ENCODE measurements around the gene DOK6. TPM values are rescaled to one million over a fixed set of nuclear protein-coding genes. Genes with fewer than 3 reads are reported as not detected.

The DOK6 gene
- total RNA-seq, 1 experiment from 2014 or later: not detected

GRCh38 chr18:69705987-69706386 is 305.3 kb downstream of the DOK6 start:
- no peaks in the 10 kb centered on the region for H3K27me3 ChIP-seq (replicated peaks)
- H3K36me3 ChIP-seq: no peaks in the 10 kb centered on the region
- DNase-seq (ENCODE audit: low read depth in 1 of 2, low spot score in 2 of 2): no peak

GRCh38 chr18:69708844-69709243 is 308.2 kb downstream of the DOK6 start:
- no peaks in the 10 kb centered on the region for H3K27me3 ChIP-seq (replicated peaks)
- no peaks in the 10 kb centered on the region for H3K4me1 ChIP-seq (replicated peaks)
- H3K4me3 ChIP-seq: no peak overlapping the region
- no peak for DNase-seq (ENCODE audit: low read depth in 1 of 2, low spot score in 2 of 2)
- no peak overlapping the region for H3K27ac ChIP-seq
- no peaks in the 10 kb centered on the region for H3K9me3 ChIP-seq (replicated peaks)
- no peaks in the 10 kb centered on the region for H3K36me3 ChIP-seq

More at GRCh38 chr18:69705987-69706386, 305.3 kb downstream of the DOK6 start:
- no peak overlapping the region for H3K27ac ChIP-seq
- no peaks in the 10 kb centered on the region for H3K9me3 ChIP-seq (replicated peaks)
- no peaks in the 10 kb centered on the region for H3K4me1 ChIP-seq (replicated peaks)
- no peak overlapping the region for H3K4me3 ChIP-seq

- H3K36me3 ChIP-seq: no peaks in the 10 kb centered on the region
- no peak overlapping the region for H3K4me3 ChIP-seq
- no peaks in the 10 kb centered on the region for H3K4me1 ChIP-seq (replicated peaks)
- peaks cover 3% of the 10 kb centered on the region; the same call in 1 of the 2 replicates for H3K9me3 ChIP-seq (replicated peaks)
- H3K27ac ChIP-seq: no peak overlapping the region
- DNase-seq (ENCODE audit: low read depth in 1 of 2, low spot score in 2 of 2): no peak
- H3K27me3 ChIP-seq (replicated peaks): no peaks in the 10 kb centered on the region
Observed at GRCh38 chr18:69715191-69715795, 314.6 kb downstream of the DOK6 start.

GRCh38 chr18:69717586-69717985 is 316.9 kb downstream of the DOK6 start:
- H3K9me3 ChIP-seq (replicated peaks): peaks cover 3% of the 10 kb centered on the region; the same call in 1 of the 2 replicates
- no peak overlapping the region for H3K27ac ChIP-seq
- no peaks in the 10 kb centered on the region for H3K4me1 ChIP-seq (replicated peaks)
- DNase-seq (ENCODE audit: low read depth in 1 of 2, low spot score in 2 of 2): no peak
- H3K4me3 ChIP-seq: no peak overlapping the region
- no peaks in the 10 kb centered on the region for H3K36me3 ChIP-seq
- no peaks in the 10 kb centered on the region for H3K27me3 ChIP-seq (replicated peaks)

DNA sequence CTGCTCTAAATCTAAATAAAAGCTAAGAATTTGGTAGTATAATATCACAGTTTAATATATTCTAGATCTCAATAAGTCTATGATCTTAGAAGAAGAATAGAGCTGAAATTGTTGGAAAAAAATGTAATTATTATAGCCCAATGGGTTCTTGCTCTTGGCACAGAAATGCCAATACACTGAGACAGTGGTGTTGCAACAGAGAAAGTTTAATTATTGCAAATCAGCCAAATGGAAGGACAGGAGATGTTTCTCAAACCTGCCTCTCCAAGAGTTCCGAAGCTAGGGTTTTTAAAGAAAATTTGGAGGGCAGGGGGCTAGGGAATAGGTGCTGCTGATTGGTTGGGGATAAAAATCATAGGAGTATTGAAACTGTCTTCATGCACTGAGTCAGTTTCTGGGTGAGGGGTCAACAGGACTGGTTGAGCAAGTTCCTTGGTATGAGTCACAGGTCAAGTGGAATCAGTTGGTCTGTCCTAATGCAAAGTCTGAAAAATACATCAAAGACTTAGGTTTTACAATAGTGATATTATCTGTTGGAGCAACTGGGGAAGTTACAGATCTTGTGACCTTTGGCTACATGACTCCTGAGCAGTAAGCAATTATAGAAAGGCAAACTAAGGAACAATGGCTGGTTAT is 318.3 kb downstream of the DOK6 start:
- H3K27me3 ChIP-seq (replicated peaks): no peaks in the 10 kb centered on the region
- no peak overlapping the region for H3K4me3 ChIP-seq
- DNase-seq (ENCODE audit: low read depth in 1 of 2, low spot score in 2 of 2): no peak
- H3K36me3 ChIP-seq: no peaks in the 10 kb centered on the region
- H3K9me3 ChIP-seq (replicated peaks): peaks cover 3% of the 10 kb centered on the region; the same call in 1 of the 2 replicates
- H3K27ac ChIP-seq: no peak overlapping the region
- H3K4me1 ChIP-seq (replicated peaks): no peaks in the 10 kb centered on the region

- no peaks in the 10 kb centered on the region for H3K36me3 ChIP-seq
- no peaks in the 10 kb centered on the region for H3K4me1 ChIP-seq (replicated peaks)
- H3K27ac ChIP-seq: no peak overlapping the region
- no peaks in the 10 kb centered on the region for H3K27me3 ChIP-seq (replicated peaks)
- no peak overlapping the region for H3K4me3 ChIP-seq
- H3K9me3 ChIP-seq (replicated peaks): peaks cover 3% of the 10 kb centered on the region; the same call in 1 of the 2 replicates
- no peak for DNase-seq (ENCODE audit: low read depth in 1 of 2, low spot score in 2 of 2)
Observed at GRCh38 chr18:69720422-69720821, 319.7 kb downstream of the DOK6 start.

DNA sequence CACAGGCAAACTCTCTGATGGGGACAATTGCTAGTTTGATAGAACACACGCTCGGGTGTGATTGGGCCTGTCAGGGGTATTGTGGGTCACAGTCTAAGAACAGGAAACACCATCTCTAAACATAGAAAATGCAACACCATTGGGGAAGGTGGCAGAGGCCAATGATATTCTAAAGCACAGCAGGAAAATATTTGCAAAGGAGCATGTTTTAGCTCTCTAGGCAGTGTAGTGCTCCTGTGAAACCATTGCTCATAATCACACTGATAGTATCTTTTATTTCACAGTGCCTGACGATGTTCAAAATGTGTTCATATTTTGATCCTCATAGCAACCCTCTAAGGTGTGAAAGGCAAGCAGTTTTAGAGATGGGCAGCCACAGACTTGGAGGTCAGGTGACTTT is 322.7 kb downstream of the DOK6 start:
- no peak overlapping the region for H3K27ac ChIP-seq
- H3K36me3 ChIP-seq: no peaks in the 10 kb centered on the region
- peaks cover 3% of the 10 kb centered on the region; the same call in 1 of the 2 replicates for H3K9me3 ChIP-seq (replicated peaks)
- H3K27me3 ChIP-seq (replicated peaks): no peaks in the 10 kb centered on the region
- DNase-seq (ENCODE audit: low read depth in 1 of 2, low spot score in 2 of 2): no peak
- H3K4me1 ChIP-seq (replicated peaks): peaks cover 7% of the 10 kb centered on the region; the same call in 1 of the 2 replicates
- H3K4me3 ChIP-seq: no peak overlapping the region

DNA sequence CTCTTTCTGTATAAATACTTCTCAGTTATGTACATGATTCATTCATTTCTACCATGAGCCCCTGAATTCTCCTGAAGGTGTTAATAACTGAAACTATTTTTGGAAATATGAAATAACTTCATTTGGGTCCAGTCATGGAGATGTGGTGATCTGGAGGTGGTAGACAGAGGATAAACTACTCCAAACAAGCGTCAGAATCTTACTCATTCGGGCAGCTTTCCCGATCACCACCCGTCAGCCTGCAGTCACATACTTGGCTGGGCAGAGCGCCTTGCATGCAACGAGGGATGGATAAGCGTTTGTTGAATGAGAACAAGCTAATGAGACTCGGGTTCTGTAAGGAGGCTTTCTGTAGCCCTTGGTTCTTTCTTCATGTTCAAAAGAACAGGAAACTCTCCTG is 324.3 kb downstream of the DOK6 start:
- no peak for DNase-seq (ENCODE audit: low read depth in 1 of 2, low spot score in 2 of 2)
- H3K36me3 ChIP-seq: no peaks in the 10 kb centered on the region
- no peaks in the 10 kb centered on the region for H3K9me3 ChIP-seq (replicated peaks)
- H3K4me1 ChIP-seq (replicated peaks): peaks cover 7% of the 10 kb centered on the region; the same call in 1 of the 2 replicates
- H3K27me3 ChIP-seq (replicated peaks): no peaks in the 10 kb centered on the region
- no peak overlapping the region for H3K27ac ChIP-seq
- no peak overlapping the region for H3K4me3 ChIP-seq

- peak in 1 of 2 experiments; percentile 37 for DNase-seq (ENCODE audit: low read depth in 1 of 2, low spot score in 2 of 2)
- H3K27ac ChIP-seq: no peak overlapping the region
- H3K4me3 ChIP-seq: no peak overlapping the region
- H3K36me3 ChIP-seq: no peaks in the 10 kb centered on the region
- no peaks in the 10 kb centered on the region for H3K9me3 ChIP-seq (replicated peaks)
- no peaks in the 10 kb centered on the region for H3K27me3 ChIP-seq (replicated peaks)
- H3K4me1 ChIP-seq (replicated peaks): peaks cover 7% of the 10 kb centered on the region; the same call in 1 of the 2 replicates
Observed at GRCh38 chr18:69725855-69726508, 325.3 kb downstream of the DOK6 start.

DNA sequence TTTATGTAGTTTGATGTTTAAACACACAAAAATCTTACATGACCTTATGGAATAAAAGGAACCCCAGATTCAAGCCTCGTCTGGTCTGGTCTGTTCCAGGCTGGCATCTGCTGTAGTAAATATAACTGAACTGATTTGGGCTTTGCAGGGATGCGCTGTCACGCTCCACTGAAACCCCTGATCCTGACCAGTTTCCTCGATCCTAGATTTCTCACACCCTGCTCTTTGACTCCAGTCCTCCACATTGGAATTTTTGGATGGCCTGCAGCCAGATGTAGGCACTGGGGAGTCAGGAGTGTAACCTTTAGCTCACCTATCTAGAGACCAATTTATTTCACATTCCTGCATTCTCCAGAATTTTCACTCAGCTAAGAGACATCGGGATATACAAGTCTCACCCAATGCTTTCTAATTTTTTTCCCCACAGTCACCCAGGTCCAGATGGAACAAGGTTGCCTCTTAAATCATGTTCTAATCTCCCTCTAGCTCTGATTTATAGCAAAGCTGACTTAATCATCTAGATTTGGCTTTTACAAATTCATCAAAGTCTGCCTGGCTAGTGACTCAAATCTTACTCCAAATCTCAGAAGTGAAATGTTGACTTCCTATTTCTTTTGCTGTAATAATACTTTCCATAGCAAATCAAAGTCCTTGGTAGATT is 327.4 kb downstream of the DOK6 start:
- Histone ChIP-seq H3K4me1 (replicated peaks) (peaks cover 7% of the 10 kb centered on the region; the same call in 1 of the 2 replicates), H3K9me3 (replicated peaks) (no peaks in the 10 kb centered on the region), H3K4me3 (no peak overlapping the region), H3K27me3 (replicated peaks) (no peaks in the 10 kb centered on the region), H3K36me3 (no peaks in the 10 kb centered on the region), H3K27ac (no peak overlapping the region)
- no peak for DNase-seq (ENCODE audit: low read depth in 1 of 2, low spot score in 2 of 2)

DNA sequence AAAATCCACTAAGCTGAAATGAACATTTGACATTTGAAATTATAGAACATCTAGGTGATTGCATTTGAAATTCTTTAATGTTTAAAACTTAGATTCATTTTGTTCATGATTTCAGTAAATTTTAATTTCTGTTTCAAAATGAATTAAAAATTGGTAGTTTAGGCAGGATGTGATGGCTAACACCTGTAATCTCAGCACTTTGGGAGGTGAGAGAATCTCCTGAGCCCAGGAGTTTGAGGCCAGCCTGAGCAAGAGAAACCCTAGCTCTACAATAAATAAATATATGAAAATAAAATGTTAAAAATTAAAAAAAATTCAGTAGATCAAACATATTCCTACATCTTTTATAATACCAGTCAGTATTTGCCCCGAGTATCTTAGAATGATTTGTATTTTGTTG is 330.0 kb downstream of the DOK6 start:
- Histone ChIP-seq H3K4me3 (no peak overlapping the region), H3K4me1 (replicated peaks) (peaks cover 6% of the 10 kb centered on the region; the same call in 1 of the 2 replicates), H3K36me3 (no peaks in the 10 kb centered on the region), H3K27me3 (replicated peaks) (no peaks in the 10 kb centered on the region), H3K27ac (no peak overlapping the region), H3K9me3 (replicated peaks) (no peaks in the 10 kb centered on the region)
- DNase-seq (ENCODE audit: low read depth in 1 of 2, low spot score in 2 of 2): no peak

DNA sequence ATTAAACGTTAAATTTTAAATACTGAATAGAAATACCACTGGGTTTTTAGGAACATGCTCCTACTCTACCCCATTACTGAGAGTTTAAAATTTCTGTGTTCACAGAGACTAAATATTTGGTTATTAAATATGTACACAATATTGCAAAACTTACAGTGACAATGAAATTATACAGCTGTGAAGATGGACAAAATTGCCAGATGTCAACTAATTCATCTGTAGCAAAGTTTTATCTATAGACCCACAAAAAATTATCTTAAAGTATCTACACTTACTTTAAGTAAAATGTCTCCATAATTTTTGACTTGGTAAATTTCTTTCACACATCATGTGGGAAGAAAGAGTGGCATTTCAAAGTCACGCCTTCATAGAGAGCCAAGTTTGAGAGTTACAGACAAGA is 333.8 kb downstream of the DOK6 start:
- no peaks in the 10 kb centered on the region for H3K27me3 ChIP-seq (replicated peaks)
- no peak overlapping the region for H3K4me3 ChIP-seq
- no peak overlapping the region for H3K27ac ChIP-seq
- H3K9me3 ChIP-seq (replicated peaks): no peaks in the 10 kb centered on the region
- H3K36me3 ChIP-seq: no peaks in the 10 kb centered on the region
- DNase-seq (ENCODE audit: low read depth in 1 of 2, low spot score in 2 of 2): no peak
- no peaks in the 10 kb centered on the region for H3K4me1 ChIP-seq (replicated peaks)

GRCh38 chr18:69736730-69737129 is 336.0 kb downstream of the DOK6 start:
- no peaks in the 10 kb centered on the region for H3K36me3 ChIP-seq
- no peaks in the 10 kb centered on the region for H3K4me1 ChIP-seq (replicated peaks)
- no peaks in the 10 kb centered on the region for H3K9me3 ChIP-seq (replicated peaks)
- H3K27me3 ChIP-seq (replicated peaks): no peaks in the 10 kb centered on the region
- H3K4me3 ChIP-seq: no peak overlapping the region
- DNase-seq (ENCODE audit: low read depth in 1 of 2, low spot score in 2 of 2): no peak
- no peak overlapping the region for H3K27ac ChIP-seq

GRCh38 chr18:69737851-69738250 is 337.2 kb downstream of the DOK6 start:
- no peak for DNase-seq (ENCODE audit: low read depth in 1 of 2, low spot score in 2 of 2)
- no peaks in the 10 kb centered on the region for H3K4me1 ChIP-seq (replicated peaks)
- H3K4me3 ChIP-seq: no peak overlapping the region
- H3K27ac ChIP-seq: no peak overlapping the region
- no peaks in the 10 kb centered on the region for H3K9me3 ChIP-seq (replicated peaks)
- H3K27me3 ChIP-seq (replicated peaks): no peaks in the 10 kb centered on the region
- H3K36me3 ChIP-seq: no peaks in the 10 kb centered on the region

Measured in SJSA1 (cell line).